Neuronal stem cell (in vitro differentiated cells): ENCODE data around the gene OXTR.

Experiments
- DNase-seq: peaks from one replicate; pipeline ENCODE4 v3.0.0-alpha.2; 2013; ENCODE audit warnings: low spot score
- H2AFZ ChIP-seq: one replicate; pipeline ENCODE4 v1.6.1; 2013; ENCODE audit warnings: mild to moderate bottlenecking, low read length, inconsistent platforms
- H2AK5ac ChIP-seq: 2 replicates; pipeline ENCODE4 v1.6.1; 2013; ENCODE audit warnings: low read depth, mild to moderate bottlenecking, inconsistent platforms, low read length, moderate library complexity, mixed read lengths
- H2BK120ac ChIP-seq: 2 replicates; pipeline ENCODE4 v1.6.1; 2013; ENCODE audit warnings: low read depth, mild to moderate bottlenecking, inconsistent platforms, low read length, moderate library complexity, mixed read lengths
- H2BK12ac ChIP-seq: one replicate; pipeline ENCODE4 v1.6.1; 2013; ENCODE audit warnings: low read length, inconsistent platforms
- H2BK15ac ChIP-seq: 2 replicates; pipeline ENCODE4 v1.6.1; 2013; ENCODE audit warnings: mild to moderate bottlenecking, low read length, inconsistent platforms, mixed read lengths
- H2BK5ac ChIP-seq: one replicate; pipeline ENCODE4 v1.6.1; 2013; ENCODE audit warnings: inconsistent platforms, mild to moderate bottlenecking, low read length, moderate library complexity
- H3K14ac ChIP-seq: one replicate; pipeline ENCODE4 v1.6.1; 2013; ENCODE audit warnings: low read length, inconsistent platforms
- H3K18ac ChIP-seq: 2 replicates; pipeline ENCODE4 v1.6.1; 2013; ENCODE audit warnings: low read length, inconsistent platforms
- H3K23ac ChIP-seq: 2 replicates; pipeline ENCODE4 v1.6.1; 2013; ENCODE audit warnings: low read depth, mild to moderate bottlenecking, mixed read lengths, low read length, inconsistent platforms; ENCODE audit not compliant: poor library complexity
- H3K27ac ChIP-seq: replicated peaks from 3 replicates; pipeline ENCODE4 v1.5.1; 2013; ENCODE audit warnings: low read length, inconsistent platforms
- H3K27me3 ChIP-seq, 3 experiments: 2 replicates each; pipeline ENCODE4 v1.6.1; 2013; ENCODE audit warnings: low read length in 3 of 3, mild to moderate bottlenecking in 2 of 3, inconsistent platforms in 1 of 3, low read depth in 1 of 3, mixed read lengths in 1 of 3, moderate library complexity in 1 of 3; ENCODE audit not compliant: control insufficient read depth in 3 of 3, insufficient read depth in 3 of 3
- H3K36me3 ChIP-seq, 2 donors: replicated peaks in 1 of 2; 2 replicates each; pipeline ENCODE4 v1.6.1; 2013; ENCODE audit warnings: low read length in 2 of 2; ENCODE audit not compliant: control insufficient read depth in 2 of 2, insufficient read depth in 2 of 2
- H3K4ac ChIP-seq: 2 replicates; pipeline ENCODE4 v1.6.1; 2013; ENCODE audit warnings: inconsistent platforms, mild to moderate bottlenecking, low read length, moderate library complexity
- H3K4me1 ChIP-seq, 2 donors: 1 replicate in 1 of 2; 2 replicates in 1 of 2; pipeline ENCODE4 v1.6.1; 2013; ENCODE audit warnings: low read length in 2 of 2, low read depth in 1 of 2; ENCODE audit not compliant: control insufficient read depth in 2 of 2, insufficient read depth in 1 of 2
- H3K4me2 ChIP-seq: one replicate; pipeline ENCODE4 v1.6.1; 2013; ENCODE audit warnings: mild to moderate bottlenecking, low read length, inconsistent platforms; ENCODE audit not compliant: insufficient read depth, poor library complexity, severe bottlenecking
- H3K4me3 ChIP-seq, 2 donors: 2 replicates each; pipeline ENCODE4 v1.5.1; 2013; ENCODE audit warnings: low read length in 2 of 2, mild to moderate bottlenecking in 2 of 2, inconsistent platforms in 1 of 2, moderate library complexity in 1 of 2
- H3K79me1 ChIP-seq: one replicate; pipeline ENCODE4 v1.6.1; 2013; ENCODE audit warnings: low read depth, mild to moderate bottlenecking, inconsistent platforms, low read length, moderate library complexity
- H3K9ac ChIP-seq: one replicate; pipeline ENCODE4 v1.6.1; 2013; ENCODE audit warnings: mild to moderate bottlenecking, low read depth, low read length, inconsistent platforms; ENCODE audit not compliant: poor library complexity
- H3K9me3 ChIP-seq, 2 donors: replicated peaks in 1 of 2; 2 replicates each; pipeline versions ENCODE3 to v1.6.1; 2013; ENCODE audit warnings: low read length in 2 of 2, mild to moderate bottlenecking in 2 of 2, inconsistent platforms in 1 of 2, low read depth in 1 of 2, mixed read lengths in 1 of 2, moderate library complexity in 1 of 2; ENCODE audit not compliant: control insufficient read depth in 2 of 2, insufficient read depth in 1 of 2
- H4K8ac ChIP-seq: one replicate; pipeline ENCODE4 v1.6.1; 2013; ENCODE audit warnings: low read depth, mild to moderate bottlenecking, inconsistent platforms, low read length, moderate library complexity
- H4K91ac ChIP-seq: one replicate; pipeline ENCODE4 v1.6.1; 2013; ENCODE audit warnings: low read length, low read depth, mild to moderate bottlenecking, inconsistent platforms; ENCODE audit not compliant: poor library complexity
- WGBS, 2 donors: extraction: QIAGEN DNeasy Blood & Tissue Kit; methylation state at CpG; one replicate each; pipeline ENCODE4 v1.1.7; 2013; ENCODE audit warnings: missing lambda C conversion rate in 2 of 2, mixed read lengths in 1 of 2; ENCODE audit not compliant: insufficient read length in 2 of 2, insufficient replicate concordance in 1 of 2; ENCODE audit errors: extremely low coverage in 2 of 2; 5-methylcytosine and 5-hydroxymethylcytosine counted together

OXTR gene

DNA sequence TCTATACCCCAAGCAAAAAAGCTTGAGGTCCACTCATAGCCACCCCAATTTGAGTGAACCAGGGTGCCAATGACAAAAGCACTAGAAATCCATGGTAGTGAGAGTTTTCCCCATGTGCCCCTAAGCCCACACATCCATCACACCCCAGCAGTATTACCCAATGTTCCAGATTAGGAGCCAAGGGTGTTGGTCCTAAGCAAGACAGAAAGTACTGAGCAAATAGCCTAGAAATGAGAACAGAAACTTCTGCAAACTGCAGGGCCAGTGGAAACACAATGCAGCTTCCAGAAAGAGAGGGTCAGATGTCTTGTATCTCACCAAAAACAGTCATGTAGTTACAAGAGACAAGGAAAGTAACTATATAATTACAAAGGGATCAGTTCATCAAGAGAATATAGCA is 10.9 kb upstream of the OXTR start:
- Histone ChIP-seq H3K27ac (no peak overlapping the region), H3K4me3 (no peak overlapping the region), H3K4me2 (no peak overlapping the region), H2BK12ac (no peak overlapping the region), H4K91ac (no peak overlapping the region), H3K23ac (no peak overlapping the region), H2BK5ac (no peak overlapping the region), H2BK15ac (no peak overlapping the region), H3K4me1 (peaks cover 4 to 7% of the 10 kb centered on the region in 2 donors), H3K14ac (no peak overlapping the region), H3K79me1 (no peaks in the 10 kb centered on the region), H2BK120ac (no peak overlapping the region), H3K27me3 (no peaks in the 10 kb centered on the region), H3K4ac (no peak overlapping the region), H3K18ac (no peak overlapping the region), H2AK5ac (no peak overlapping the region), H3K9me3 (peaks cover 0 to 2% of the 10 kb centered on the region in 2 donors), H3K36me3 (no peaks in the 10 kb centered on the region), H2AFZ (no peak overlapping the region), H3K9ac (no peak overlapping the region), H4K8ac (no peak overlapping the region)
- no peak for DNase-seq

DNA sequence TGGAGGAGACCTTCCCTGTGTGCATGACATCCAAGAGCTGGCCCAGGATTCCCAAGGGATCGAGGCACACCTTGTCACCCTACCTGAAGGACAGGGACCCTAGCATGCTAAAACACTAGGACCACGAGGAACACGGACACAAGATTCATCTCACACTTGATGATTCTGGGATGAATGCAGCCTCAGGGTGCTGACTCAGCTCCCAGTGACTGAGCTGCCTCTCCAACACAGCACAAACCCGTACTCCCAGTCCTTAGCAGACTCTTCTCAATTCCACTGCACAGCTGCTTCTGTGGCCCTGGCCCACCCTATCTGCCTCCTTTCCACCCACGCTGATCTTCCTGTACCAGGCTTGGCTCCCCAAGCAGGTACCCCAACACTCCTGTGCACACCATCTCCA is 9.1 kb upstream of the OXTR start:
- H3K4me3 ChIP-seq = no peak overlapping the region
- no peak overlapping the region for H4K91ac ChIP-seq
- no peaks in the 10 kb centered on the region for H3K79me1 ChIP-seq
- no peak overlapping the region for H2BK120ac ChIP-seq
- no peak overlapping the region for H2AK5ac ChIP-seq
- peaks cover 0 to 3% of the 10 kb centered on the region in 2 donors for H3K4me1 ChIP-seq
- no peak overlapping the region for H2BK15ac ChIP-seq
- H2BK5ac ChIP-seq = no peak overlapping the region
- no peak for DNase-seq
- peak overlapping the region; percentile 33 for H3K18ac ChIP-seq
- no peak overlapping the region for H2AFZ ChIP-seq
- no peak overlapping the region for H4K8ac ChIP-seq
- H3K14ac ChIP-seq = peak overlapping the region; percentile 42
- H3K9me3 ChIP-seq = peaks cover 0 to 6% of the 10 kb centered on the region in 2 donors
- no peak overlapping the region for H3K4me2 ChIP-seq
- no peak overlapping the region for H3K9ac ChIP-seq
- H2BK12ac ChIP-seq = no peak overlapping the region
- H3K4ac ChIP-seq = no peak overlapping the region
- H3K36me3 ChIP-seq = no peaks in the 10 kb centered on the region
- no peaks in the 10 kb centered on the region for H3K27me3 ChIP-seq
- H3K23ac ChIP-seq = no peak overlapping the region
- WGBS, 2 donors = no CpG with 5 or more reads among the region's 5 CpGs
- no peak overlapping the region for H3K27ac ChIP-seq

- Histone ChIP-seq H3K27me3 (no peaks in the 10 kb centered on the region), H2AFZ (no peak overlapping the region), H3K79me1 (no peaks in the 10 kb centered on the region), H3K9me3 (peaks cover 0 to 6% of the 10 kb centered on the region in 2 donors), H3K27ac (no peak overlapping the region), H2BK15ac (no peak overlapping the region), H3K9ac (no peak overlapping the region), H2BK120ac (no peak overlapping the region), H3K14ac (no peak overlapping the region), H3K36me3 (no peaks in the 10 kb centered on the region), H4K8ac (no peak overlapping the region), H2BK5ac (no peak overlapping the region), H3K4me3 (no peak overlapping the region), H3K23ac (no peak overlapping the region), H3K4me2 (no peak overlapping the region), H4K91ac (no peak overlapping the region), H2AK5ac (no peak overlapping the region), H3K18ac (no peak overlapping the region), H3K4ac (no peak overlapping the region), H3K4me1 (peaks cover 0 to 3% of the 10 kb centered on the region in 2 donors), H2BK12ac (no peak overlapping the region)
- no peak for DNase-seq
- WGBS, 2 donors = no CpG with 5 or more reads among the region's 5 CpGs
Observed at GRCh38 chr3:8777978-8778267, 8.5 kb upstream of the OXTR start.

DNA sequence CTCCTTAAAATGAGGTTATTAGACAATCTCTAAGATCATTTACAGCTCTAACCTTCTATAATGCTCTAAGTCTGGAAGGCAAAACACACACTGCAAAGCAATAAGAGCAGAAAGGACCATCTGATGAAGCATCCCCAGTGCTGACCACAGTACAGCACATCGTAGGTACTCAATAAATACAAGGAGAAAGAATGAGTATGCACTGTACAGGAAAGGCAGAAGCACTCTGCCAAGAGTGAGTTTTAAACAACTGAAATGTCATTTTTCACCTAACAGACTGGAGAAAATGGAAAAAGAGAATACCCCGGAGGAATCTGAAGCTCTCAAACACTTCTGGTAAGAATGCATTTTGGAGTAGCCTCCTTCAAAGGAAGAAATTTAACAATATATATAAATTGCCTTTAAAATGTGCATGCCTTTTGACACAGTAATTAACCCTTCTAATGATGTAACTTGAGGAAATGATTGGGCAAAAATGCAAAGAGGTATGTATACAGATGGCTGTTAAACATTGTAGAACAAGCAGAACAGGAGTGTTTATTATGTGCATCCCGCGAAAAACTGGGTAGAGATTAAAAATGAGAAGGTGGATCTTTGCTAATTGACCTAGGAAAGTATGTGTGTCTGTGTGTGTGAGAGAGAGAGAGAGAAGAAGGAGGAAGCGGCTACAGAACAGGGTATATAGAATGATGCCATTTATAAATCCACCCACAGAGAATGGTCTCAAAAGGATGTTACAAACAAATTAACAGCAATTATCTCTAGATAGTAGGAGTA is 8.0 kb upstream of the OXTR start:
- WGBS, 2 donors = no CpG with 5 or more reads among the region's 5 CpGs
- no peaks in the 10 kb centered on the region for H3K36me3 ChIP-seq
- H2AK5ac ChIP-seq = no peak overlapping the region
- no peak for DNase-seq
- H4K91ac ChIP-seq = no peak overlapping the region
- no peak overlapping the region for H3K27ac ChIP-seq
- H3K23ac ChIP-seq = no peak overlapping the region
- no peak overlapping the region for H3K14ac ChIP-seq
- no peak overlapping the region for H3K4me2 ChIP-seq
- no peaks in the 10 kb centered on the region for H3K79me1 ChIP-seq
- no peak overlapping the region for H2AFZ ChIP-seq
- peaks cover 0 to 6% of the 10 kb centered on the region in 2 donors for H3K9me3 ChIP-seq
- H4K8ac ChIP-seq = no peak overlapping the region
- H2BK120ac ChIP-seq = no peak overlapping the region
- H2BK15ac ChIP-seq = no peak overlapping the region
- no peak overlapping the region for H3K4me3 ChIP-seq
- H3K4ac ChIP-seq = no peak overlapping the region
- peaks cover 0 to 3% of the 10 kb centered on the region in 2 donors for H3K4me1 ChIP-seq
- H2BK12ac ChIP-seq = no peak overlapping the region
- no peak overlapping the region for H3K9ac ChIP-seq
- no peaks in the 10 kb centered on the region for H3K27me3 ChIP-seq
- H2BK5ac ChIP-seq = no peak overlapping the region
- no peak overlapping the region for H3K18ac ChIP-seq
